ENCODE results near the gene NNAT. TPM values are rescaled to one million over a fixed set of nuclear protein-coding genes. Genes with fewer than 3 reads are reported as not detected.

NNAT gene
- total RNA-seq, 2 donors from 2014 or later: 0.52 TPM; not detected in 1

DNA sequence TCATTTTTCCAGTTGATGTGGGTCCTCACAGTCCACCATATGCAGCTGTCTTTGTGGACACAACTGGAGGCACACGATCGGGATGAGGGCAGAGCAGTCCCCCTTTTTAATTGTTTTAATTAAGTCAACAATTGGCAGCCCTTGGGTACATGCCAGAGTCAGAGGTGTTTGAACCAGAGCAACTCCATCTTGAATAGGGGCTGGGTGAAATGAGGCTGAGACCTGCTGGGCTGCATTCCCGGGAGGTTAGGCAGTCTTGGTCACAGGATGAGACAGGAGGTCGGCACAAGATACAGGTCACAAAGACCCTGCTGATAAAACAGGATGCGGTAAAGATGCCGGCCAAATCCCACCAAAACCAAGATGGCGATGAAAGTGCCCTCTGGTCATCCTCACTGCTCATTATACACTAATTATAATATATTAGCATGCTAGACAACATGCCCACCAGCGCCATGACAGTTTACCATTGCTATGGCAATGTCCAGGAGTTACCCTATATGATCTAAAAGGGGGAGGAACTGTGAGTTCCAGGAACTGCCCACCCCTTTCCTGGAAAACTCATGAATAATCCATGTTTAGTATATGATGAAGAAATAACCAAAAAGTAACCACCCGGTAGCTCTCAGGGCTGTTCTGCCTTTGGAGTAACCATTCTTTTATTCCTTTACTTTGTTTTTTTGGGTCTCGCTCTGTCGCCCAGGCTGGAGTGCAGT is 38.4 kb downstream of the NNAT start:
- Histone ChIP-seq H3K9me3 (no peaks in the 10 kb centered on the region), H3K4me1 (peaks cover 3% of the 10 kb centered on the region), H3K27ac (no peak overlapping the region), H3K36me3 (replicated peaks in 1 of 2; ENCODE audit: insufficient read depth in 1 of 2, low read depth in 2 of 2) (no peaks in the 10 kb centered on the region), H3K4me3 (no peak overlapping the region), H3K27me3 (no peaks in the 10 kb centered on the region)
- intact Hi-C loops (cut with DNase I): no loop called here
- DNase-seq: no peak
- 77 to 78% methylated on average over 10 to 11 of the region's 11 CpGs for WGBS, 2 donors
- no peak for ATAC-seq
- TF ChIP-seq, protein P1, sequence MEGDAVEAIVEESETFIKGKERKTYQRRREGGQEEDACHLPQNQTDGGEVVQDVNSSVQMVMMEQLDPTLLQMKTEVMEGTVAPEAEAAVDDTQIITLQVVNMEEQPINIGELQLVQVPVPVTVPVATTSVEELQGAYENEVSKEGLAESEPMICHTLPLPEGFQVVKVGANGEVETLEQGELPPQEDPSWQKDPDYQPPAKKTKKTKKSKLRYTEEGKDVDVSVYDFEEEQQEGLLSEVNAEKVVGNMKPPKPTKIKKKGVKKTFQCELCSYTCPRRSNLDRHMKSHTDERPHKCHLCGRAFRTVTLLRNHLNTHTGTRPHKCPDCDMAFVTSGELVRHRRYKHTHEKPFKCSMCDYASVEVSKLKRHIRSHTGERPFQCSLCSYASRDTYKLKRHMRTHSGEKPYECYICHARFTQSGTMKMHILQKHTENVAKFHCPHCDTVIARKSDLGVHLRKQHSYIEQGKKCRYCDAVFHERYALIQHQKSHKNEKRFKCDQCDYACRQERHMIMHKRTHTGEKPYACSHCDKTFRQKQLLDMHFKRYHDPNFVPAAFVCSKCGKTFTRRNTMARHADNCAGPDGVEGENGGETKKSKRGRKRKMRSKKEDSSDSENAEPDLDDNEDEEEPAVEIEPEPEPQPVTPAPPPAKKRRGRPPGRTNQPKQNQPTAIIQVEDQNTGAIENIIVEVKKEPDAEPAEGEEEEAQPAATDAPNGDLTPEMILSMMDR (IDR thresholded peaks at IDR 0.05): no peak
- no peak for TF ChIP-seq POLR2A (IDR thresholded peaks at IDR 0.05)

DNA sequence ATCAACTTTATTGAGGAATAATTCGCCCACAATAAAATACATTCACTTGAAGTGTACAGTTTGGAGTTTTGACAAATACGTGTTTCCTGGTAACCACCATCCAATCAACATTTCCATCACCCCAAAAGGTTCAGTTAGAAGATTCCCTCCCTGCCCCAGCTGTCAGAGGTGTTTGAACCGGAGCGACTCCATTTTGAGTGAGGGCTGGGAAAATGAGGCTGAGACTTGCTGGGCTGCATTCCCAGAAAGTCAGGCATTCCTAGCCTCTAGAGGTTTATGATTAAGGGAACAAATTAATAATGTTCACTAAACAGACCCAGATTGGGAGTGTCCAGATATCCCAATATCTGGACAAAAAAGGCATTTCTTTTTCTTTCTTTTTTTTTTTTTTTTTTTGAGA is 39.6 kb downstream of the NNAT start:
- Histone ChIP-seq H3K9me3 (no peaks in the 10 kb centered on the region), H3K27me3 (no peaks in the 10 kb centered on the region), H3K4me3 (no peak overlapping the region), H3K4me1 (peaks cover 5% of the 10 kb centered on the region), H3K36me3 (replicated peaks in 1 of 2; ENCODE audit: insufficient read depth in 1 of 2, low read depth in 2 of 2) (no peaks in the 10 kb centered on the region), H3K27ac (no peak overlapping the region)
- no peak for DNase-seq
- 36 to 52% methylated on average over 4 of the region's 4 CpGs for WGBS, 2 donors
- intact Hi-C loops (cut with DNase I): no loop called here
- TF ChIP-seq, protein P1 (IDR thresholded peaks at IDR 0.05): no peak
- no peak for ATAC-seq

DNA sequence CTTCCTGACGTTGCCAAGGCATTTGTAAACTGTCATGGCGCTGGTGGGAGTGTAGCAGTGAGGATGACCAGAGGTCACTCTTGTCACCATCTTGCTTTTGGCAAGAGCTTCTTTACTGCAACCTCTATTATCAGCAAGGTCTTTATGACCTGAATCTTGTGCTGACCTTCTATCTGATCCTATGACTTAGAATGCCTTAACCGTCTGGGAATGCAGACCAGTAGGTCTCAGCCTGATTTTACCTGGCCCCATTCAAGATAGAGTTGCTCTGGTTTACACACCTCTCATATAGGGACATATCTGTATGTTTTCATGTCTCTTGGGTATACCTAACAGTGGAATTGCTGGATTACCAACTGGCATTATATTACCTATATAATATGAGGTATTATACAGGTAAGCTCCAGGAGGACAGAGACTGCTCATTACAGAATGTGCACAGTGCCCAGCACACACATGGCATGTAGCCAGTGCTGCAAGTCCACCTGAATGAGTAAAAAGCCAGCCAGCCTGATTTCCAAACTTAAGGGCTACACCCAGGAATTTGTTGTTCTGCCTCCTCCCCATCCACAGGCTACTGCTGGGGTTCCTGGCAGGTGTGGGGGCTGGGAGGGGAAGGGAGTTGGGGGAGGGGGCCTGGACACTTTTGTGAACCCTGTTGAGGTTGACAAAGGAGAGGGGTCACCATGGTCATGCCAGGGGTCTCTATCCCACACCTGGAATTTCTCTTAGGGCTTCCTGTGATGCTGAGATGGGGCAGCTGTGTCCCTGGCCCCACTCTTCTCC is 41.8 kb downstream of the NNAT start:
- Histone ChIP-seq H3K27me3 (no peaks in the 10 kb centered on the region), H3K9me3 (no peaks in the 10 kb centered on the region), H3K4me3 (no peak overlapping the region), H3K27ac (no peak overlapping the region), H3K36me3 (replicated peaks in 1 of 2; ENCODE audit: insufficient read depth in 1 of 2, low read depth in 2 of 2) (no peaks in the 10 kb centered on the region), H3K4me1 (peaks cover 5% of the 10 kb centered on the region)
- no peak for TF ChIP-seq POLR2A (IDR thresholded peaks at IDR 0.05)
- TF ChIP-seq, protein P1 (IDR thresholded peaks at IDR 0.05): no peak
- DNase-seq (no peak), ATAC-seq (no peak)
- 57 to 61% methylated on average over 3 of the region's 3 CpGs for WGBS, 2 donors
- intact Hi-C loops (cut with DNase I): no loop called here

DNA sequence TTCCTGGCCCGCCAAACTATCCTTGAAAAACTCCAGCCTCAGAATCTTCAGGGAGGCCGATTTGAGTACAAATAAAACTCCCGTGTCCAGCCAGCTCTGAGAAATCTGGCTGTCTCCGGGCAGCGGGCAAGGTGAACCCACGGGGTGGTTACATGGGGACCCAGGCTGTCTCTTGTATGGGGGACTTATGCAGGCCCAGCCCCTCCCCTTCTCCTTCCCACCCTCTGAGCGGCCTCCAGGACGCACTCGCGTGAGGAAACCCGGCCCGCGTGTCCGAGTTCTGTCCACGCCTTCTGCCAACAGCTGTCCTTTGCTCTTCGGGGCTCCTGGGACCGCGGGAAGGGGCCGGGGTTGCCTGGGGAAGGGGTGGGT is 43.0 kb downstream of the NNAT start:
- intact Hi-C loops (cut with DNase I): no loop called here
- H3K4me3 ChIP-seq: no peak overlapping the region
- H3K27ac ChIP-seq: no peak overlapping the region
- H3K9me3 ChIP-seq: no peaks in the 10 kb centered on the region
- WGBS, 2 donors: 29% methylated on average over 19 of the region's 19 CpGs; no CpG with 5 or more reads in 1 of the 2 donors
- H3K36me3 ChIP-seq (replicated peaks in 1 of 2; ENCODE audit: insufficient read depth in 1 of 2, low read depth in 2 of 2): no peaks in the 10 kb centered on the region
- TF ChIP-seq, protein P1 (IDR thresholded peaks at IDR 0.05): no peak
- no peak for TF ChIP-seq POLR2A (IDR thresholded peaks at IDR 0.05)
- ATAC-seq (no peak), DNase-seq (no peak)
- no peaks in the 10 kb centered on the region for H3K27me3 ChIP-seq
- peaks cover 5% of the 10 kb centered on the region for H3K4me1 ChIP-seq

Data from body of pancreas (tissue), 4 donors.